ENCODE data around the gene COPS7B.
"Not testable (repeated sequence)": the region's sequence is repeated elsewhere in the genome, so short reads cannot be mapped to it uniquely, and the experiment has no call there.

COPS7B gene

DNA sequence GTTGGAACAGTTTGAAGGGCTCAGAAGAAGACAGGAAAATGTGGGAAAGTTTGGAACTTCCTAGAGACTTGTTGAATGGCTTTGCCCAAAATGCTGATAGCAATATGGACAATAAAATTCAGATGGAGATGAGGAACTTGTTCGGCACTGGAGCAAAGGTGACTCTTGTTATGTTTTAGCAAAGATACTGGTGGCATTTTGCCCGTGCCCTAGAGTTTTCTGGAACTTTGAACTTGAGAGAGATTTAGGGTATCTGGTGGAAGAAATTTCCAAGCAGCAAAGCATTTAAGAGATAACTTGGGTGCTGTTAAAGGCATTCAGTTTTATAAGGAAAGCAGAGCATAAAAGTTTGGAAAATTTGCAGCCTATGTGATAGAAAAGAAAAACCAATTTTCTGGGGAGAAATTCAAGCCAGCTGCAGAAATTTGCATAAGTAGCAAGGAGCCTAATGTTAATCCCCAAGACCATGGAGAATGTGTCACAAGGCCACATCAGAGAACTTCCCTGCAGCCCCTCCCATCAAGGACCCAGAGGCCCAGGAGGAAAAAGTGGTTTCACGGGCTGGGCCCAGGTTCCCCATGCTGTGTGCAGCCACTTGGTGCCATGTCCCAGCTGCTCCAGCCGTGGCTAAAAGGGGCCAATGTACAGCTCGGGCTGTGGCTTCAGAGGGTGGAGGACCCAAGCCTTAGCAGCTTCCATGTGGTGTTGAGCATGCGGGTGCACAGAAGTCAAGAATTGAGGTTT, 37.9 kb upstream of the COPS7B start:
- ChIA-PET POLR2A (interaction anchor here (0.6 kb wide), 1 partner anchor 11 kb away, joined by 3 read pairs; no protein-coding TSS in a partner anchor), CTCF (interaction anchor here (0.6 kb wide), 1 partner anchor 175 kb away, joined by 3 read pairs; no protein-coding TSS in a partner anchor)
- H3K4me3 ChIP-seq (ENCODE audit: low read depth, low read length); H3K4me1 ChIP-seq (ENCODE audit: control insufficient read depth, insufficient read depth, low read length); H3K27ac ChIP-seq (ENCODE audit: extremely low read depth, low read depth, low read length); H3K9me3 ChIP-seq (ENCODE audit: control insufficient read depth, insufficient read depth, low read depth, low read length); H3K36me3 ChIP-seq (ENCODE audit: control insufficient read depth in 2 of 2, insufficient read depth in 1 of 2, low read length in 2 of 2): not testable (repeated sequence)
- TF ChIP-seq ZNF585B (tag by site-specific recombination; IDR thresholded peaks at IDR 0.05), result peak; percentile 74

DNA sequence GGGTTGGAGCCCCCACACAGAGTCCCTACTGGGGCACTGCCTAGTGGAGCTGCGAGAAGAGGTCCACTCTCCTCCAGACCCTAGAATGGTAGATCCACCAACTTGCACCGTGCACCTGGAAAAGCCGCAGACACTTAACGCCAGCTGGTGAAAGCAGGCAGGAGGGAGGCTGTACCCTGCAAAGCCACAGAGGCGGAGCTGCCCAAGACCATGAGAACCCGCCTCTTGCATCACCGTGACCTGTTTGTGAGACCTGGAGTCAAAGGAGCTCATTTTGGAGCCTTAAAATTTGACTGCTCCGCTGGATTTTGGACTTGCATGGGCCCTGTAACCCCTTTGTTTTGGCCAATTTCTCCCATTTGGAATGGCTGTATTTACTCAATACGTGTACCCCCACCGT, 37.2 kb upstream of the COPS7B start:
- H3K4me3 ChIP-seq (ENCODE audit: low read depth, low read length); H3K9me3 ChIP-seq (ENCODE audit: control insufficient read depth, insufficient read depth, low read depth, low read length); H3K27ac ChIP-seq (ENCODE audit: extremely low read depth, low read depth, low read length); H3K4me1 ChIP-seq (ENCODE audit: control insufficient read depth, insufficient read depth, low read length); H3K36me3 ChIP-seq (ENCODE audit: control insufficient read depth in 2 of 2, insufficient read depth in 1 of 2, low read length in 2 of 2): not testable (repeated sequence)
- ChIA-PET CTCF (interaction anchor here (0.6 kb wide), 1 partner anchor 175 kb away, joined by 3 read pairs; no protein-coding TSS in a partner anchor), POLR2A (interaction anchor here (0.6 to 1.1 kb wide), 2 partner anchors 10 to 11 kb away, joined by 3 read pairs; no protein-coding TSS in a partner anchor)

DNA sequence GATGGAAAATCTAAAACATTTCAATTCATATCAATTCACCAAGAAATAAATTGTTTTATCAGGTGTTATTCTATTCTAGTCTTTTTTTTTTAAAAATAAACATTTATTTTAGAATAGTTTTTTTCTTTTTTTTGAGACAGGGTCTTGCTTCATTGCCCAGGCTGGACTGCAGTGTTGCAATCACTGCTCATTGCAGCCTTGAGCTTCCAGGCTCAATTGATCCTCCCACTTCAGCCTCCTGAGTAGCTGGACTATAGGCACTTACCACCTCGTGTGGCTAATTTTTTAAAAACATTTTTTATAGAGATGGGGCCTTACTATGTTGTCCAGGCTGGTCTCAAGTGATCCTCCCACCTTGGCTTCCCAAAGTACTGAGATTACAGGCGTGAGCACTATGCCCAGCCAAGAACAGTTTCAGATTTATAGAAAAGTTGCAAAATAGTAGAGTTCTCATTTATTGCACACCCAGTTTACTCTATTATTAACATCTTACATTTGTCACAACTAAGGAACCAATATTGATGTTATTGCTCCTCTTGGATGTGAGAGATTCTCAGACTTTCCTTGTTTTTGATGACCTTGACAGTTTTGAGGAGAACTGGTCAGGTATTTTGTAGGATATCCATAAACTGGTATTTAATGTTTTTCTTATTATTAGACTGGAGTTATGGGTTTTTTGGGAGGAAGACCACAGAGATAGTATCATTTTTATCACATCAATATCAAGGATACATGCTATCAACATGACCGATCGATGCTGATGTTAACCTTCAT, 35.0 kb upstream of the COPS7B start:
- POLR2A ChIA-PET, result no interaction called here
- Histone ChIP-seq H3K27ac (ENCODE audit: extremely low read depth, low read depth, low read length) (no peak overlapping the region), H3K36me3 (ENCODE audit: control insufficient read depth in 2 of 2, insufficient read depth in 1 of 2, low read length in 2 of 2) (no peaks in the 10 kb centered on the region), H3K4me3 (ENCODE audit: low read depth, low read length) (no peak overlapping the region), H3K9me3 (ENCODE audit: control insufficient read depth, insufficient read depth, low read depth, low read length) (no peaks in the 10 kb centered on the region), H3K4me1 (ENCODE audit: control insufficient read depth, insufficient read depth, low read length) (no peaks in the 10 kb centered on the region)
- CTCF ChIA-PET, result interaction anchor here (0.7 to 2.0 kb wide), 2 partner anchors 37 to 45 kb away, joined by 3 to 8 read pairs; no protein-coding TSS in a partner anchor
- TF ChIP-seq YY2 (tag by site-specific recombination; IDR thresholded peaks at IDR 0.05) (no peak), ZNF121 (tag by site-specific recombination; IDR thresholded peaks at IDR 0.05) (0 out of 2 replicates have a peak, but pooled peaks have one; percentile 38)

DNA sequence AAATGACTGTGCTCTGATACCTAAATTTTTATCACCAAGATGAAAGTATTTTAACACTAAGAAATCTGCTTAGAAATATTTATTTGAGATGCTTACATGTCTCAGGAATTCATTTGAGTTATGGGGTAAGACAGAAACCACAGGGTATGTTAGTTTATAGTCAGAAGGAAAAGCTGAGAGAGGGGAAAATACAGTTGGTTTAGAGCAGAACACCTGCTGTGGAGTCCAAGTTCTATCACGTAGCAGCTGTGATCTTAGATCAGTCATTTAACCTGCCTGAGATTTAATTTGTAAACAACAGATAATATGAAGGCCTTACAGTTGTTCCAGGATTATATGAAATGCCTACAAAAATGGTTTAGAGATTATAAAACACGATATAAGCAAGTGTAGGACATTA, 34.2 kb upstream of the COPS7B start:
- Histone ChIP-seq H3K4me3 (ENCODE audit: low read depth, low read length) (no peak overlapping the region), H3K27ac (ENCODE audit: extremely low read depth, low read depth, low read length) (no peak overlapping the region), H3K9me3 (ENCODE audit: control insufficient read depth, insufficient read depth, low read depth, low read length) (no peaks in the 10 kb centered on the region), H3K36me3 (ENCODE audit: control insufficient read depth in 2 of 2, insufficient read depth in 1 of 2, low read length in 2 of 2) (no peaks in the 10 kb centered on the region), H3K4me1 (ENCODE audit: control insufficient read depth, insufficient read depth, low read length) (no peaks in the 10 kb centered on the region)
- POLR2A ChIA-PET, result no interaction called here
- TF ChIP-seq ZEB2 (tag by site-specific recombination; IDR thresholded peaks at IDR 0.05) (no peak), ZNF560 (tag by site-specific recombination; IDR thresholded peaks at IDR 0.05; ENCODE audit: borderline replicate concordance) (no peak), ZNF19 (tag by site-specific recombination; IDR thresholded peaks at IDR 0.05; ENCODE audit: low read depth) (no peak), ZNF654 (tag by site-specific recombination; IDR thresholded peaks at IDR 0.05; ENCODE audit: low read depth) (no peak), MYNN (tag by site-specific recombination; IDR thresholded peaks at IDR 0.05; ENCODE audit: borderline replicate concordance) (no peak), ZBTB20 (tag by site-specific recombination; IDR thresholded peaks at IDR 0.05) (no peak), BCL11A (tag by site-specific recombination; IDR thresholded peaks at IDR 0.05; ENCODE audit: low read depth) (no peak), ZFP41 (tag by site-specific recombination; IDR thresholded peaks at IDR 0.05; ENCODE audit: borderline replicate concordance) (no peak), FEZF1 (tag by site-specific recombination; IDR thresholded peaks at IDR 0.05) (no peak), ZNF394 (tag by site-specific recombination; IDR thresholded peaks at IDR 0.05; ENCODE audit: borderline replicate concordance) (no peak), ZNF843 (tag by site-specific recombination; IDR thresholded peaks at IDR 0.05) (no peak), ZNF24 (tag by site-specific recombination; IDR thresholded peaks at IDR 0.05) (no peak), KLF10 (tag by site-specific recombination; IDR thresholded peaks at IDR 0.05) (no peak), ZNF660 (tag by site-specific recombination; IDR thresholded peaks at IDR 0.05) (no peak)
- TF ChIP-seq, protein P1, sequence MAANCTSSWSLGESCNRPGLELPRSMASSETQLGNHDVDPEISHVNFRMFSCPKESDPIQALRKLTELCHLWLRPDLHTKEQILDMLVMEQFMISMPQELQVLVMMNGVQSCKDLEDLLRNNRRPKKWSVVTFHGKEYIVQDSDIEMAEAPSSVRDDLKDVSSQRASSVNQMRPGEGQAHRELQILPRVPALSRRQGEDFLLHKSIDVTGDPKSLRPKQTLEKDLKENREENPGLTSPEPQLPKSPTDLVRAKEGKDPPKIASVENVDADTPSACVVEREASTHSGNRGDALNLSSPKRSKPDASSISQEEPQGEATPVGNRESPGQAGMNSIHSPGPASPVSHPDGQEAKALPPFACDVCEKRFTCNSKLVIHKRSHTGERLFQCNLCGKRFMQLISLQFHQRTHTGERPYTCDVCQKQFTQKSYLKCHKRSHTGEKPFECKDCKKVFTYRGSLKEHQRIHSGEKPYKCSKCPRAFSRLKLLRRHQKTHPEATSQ (tag by site-specific recombination; IDR thresholded peaks at IDR 0.05), result no peak
- TF ChIP-seq, protein P2, sequence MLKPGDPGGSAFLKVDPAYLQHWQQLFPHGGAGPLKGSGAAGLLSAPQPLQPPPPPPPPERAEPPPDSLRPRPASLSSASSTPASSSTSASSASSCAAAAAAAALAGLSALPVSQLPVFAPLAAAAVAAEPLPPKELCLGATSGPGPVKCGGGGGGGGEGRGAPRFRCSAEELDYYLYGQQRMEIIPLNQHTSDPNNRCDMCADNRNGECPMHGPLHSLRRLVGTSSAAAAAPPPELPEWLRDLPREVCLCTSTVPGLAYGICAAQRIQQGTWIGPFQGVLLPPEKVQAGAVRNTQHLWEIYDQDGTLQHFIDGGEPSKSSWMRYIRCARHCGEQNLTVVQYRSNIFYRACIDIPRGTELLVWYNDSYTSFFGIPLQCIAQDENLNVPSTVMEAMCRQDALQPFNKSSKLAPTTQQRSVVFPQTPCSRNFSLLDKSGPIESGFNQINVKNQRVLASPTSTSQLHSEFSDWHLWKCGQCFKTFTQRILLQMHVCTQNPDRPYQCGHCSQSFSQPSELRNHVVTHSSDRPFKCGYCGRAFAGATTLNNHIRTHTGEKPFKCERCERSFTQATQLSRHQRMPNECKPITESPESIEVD (tag by site-specific recombination; IDR thresholded peaks at IDR 0.05), result no peak
- TF ChIP-seq, protein P3, sequence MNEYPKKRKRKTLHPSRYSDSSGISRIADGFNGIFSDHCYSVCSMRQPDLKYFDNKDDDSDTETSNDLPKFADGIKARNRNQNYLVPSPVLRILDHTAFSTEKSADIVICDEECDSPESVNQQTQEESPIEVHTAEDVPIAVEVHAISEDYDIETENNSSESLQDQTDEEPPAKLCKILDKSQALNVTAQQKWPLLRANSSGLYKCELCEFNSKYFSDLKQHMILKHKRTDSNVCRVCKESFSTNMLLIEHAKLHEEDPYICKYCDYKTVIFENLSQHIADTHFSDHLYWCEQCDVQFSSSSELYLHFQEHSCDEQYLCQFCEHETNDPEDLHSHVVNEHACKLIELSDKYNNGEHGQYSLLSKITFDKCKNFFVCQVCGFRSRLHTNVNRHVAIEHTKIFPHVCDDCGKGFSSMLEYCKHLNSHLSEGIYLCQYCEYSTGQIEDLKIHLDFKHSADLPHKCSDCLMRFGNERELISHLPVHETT (tag by site-specific recombination; IDR thresholded peaks at IDR 0.05), result no peak
- CTCF ChIA-PET, result interaction anchor here (2.0 kb wide), 1 partner anchor 38 kb away, joined by 8 read pairs; no protein-coding TSS in a partner anchor

Measured in HEK293 (cell line).